Cardiac muscle cell (in vitro differentiated cells and primary cell): ENCODE data around the gene PPP1R12A. TPM values are rescaled to one million over a fixed set of nuclear protein-coding genes. Genes with fewer than 3 reads are reported as not detected.
A peak's percentile ranks its signal among the peaks of the same experiment; 100 is the strongest.
"Not testable (repeated sequence)": the region's sequence is repeated elsewhere in the genome, so short reads cannot be mapped to it uniquely, and the experiment has no call there.

Source experiments
- DNase-seq, 2 donors: peaks; one replicate each; pipeline versions ENCODE4 v3.0.0 to v3.0.0-alpha.2; 2010 to 2017; ENCODE audit warnings: low read depth in 1 of 2, low spot score in 1 of 2
- H3K27ac ChIP-seq: fragments of 200-600 bp; sonication (generic); 2 replicates; pipeline ENCODE4 v1.5.1; 2016
- H3K27me3 ChIP-seq: fragments of 200-600 bp; sonication (generic); 2 replicates; pipeline ENCODE4 v1.6.0; 2016; ENCODE audit warnings: control low read depth
- H3K36me3 ChIP-seq: fragments of 200-600 bp; sonication (generic); 2 replicates; pipeline ENCODE4 v1.5.1; 2016; ENCODE audit warnings: control low read depth
- H3K4me1 ChIP-seq: fragments of 200-600 bp; sonication (generic); 2 replicates; pipeline ENCODE4 v1.8.1; 2017; ENCODE audit warnings: low read depth, mild to moderate bottlenecking, mixed run types
- H3K4me3 ChIP-seq: fragments of 200-600 bp; sonication (generic); 2 replicates; pipeline ENCODE4 v1.5.1; 2016; ENCODE audit warnings: mild to moderate bottlenecking
- H3K9me3 ChIP-seq: fragments of 200-600 bp; sonication (generic); 2 replicates; pipeline ENCODE4 v1.5.1; 2017; ENCODE audit warnings: low read depth, mild to moderate bottlenecking, control low read depth
- CTCF ChIP-seq: IDR thresholded peaks from 2 replicates; pipeline ENCODE4 v1.5.1; 2012; ENCODE audit warnings: low read depth, mild to moderate bottlenecking, low read length
- polyA plus RNA-seq: library from polyadenylated mRNA; unstranded; fragments of >200 nt; fragmentation: Nextera tagmentation; extraction: Ambion mirVana; gene quantifications from 2 replicates; pipeline ENCODE4 v1.2.1, GENCODE V29; 2016
- total RNA-seq: library from RNA; depleted of rRNA; stranded (reverse); fragments of >200 nt; gene quantifications from 2 replicates; pipeline ENCODE4 v1.2.3, GENCODE V29; 2016

Gene PPP1R12A
- total RNA-seq (117 and 208 TPM in 2 replicates), polyA plus RNA-seq (194 and 233 TPM in 2 replicates)

GRCh38 chr12:79935021-79935623 is at the start of gene PPP1R12A:
Gene PPP1R12A, minus strand, starts transcription at chr12:79935097. Its CDS starts 166 bp downstream, at chr12:79934931.
- H3K36me3 ChIP-seq = no peaks in the 10 kb centered on the region
- peak; percentile 10 for TF ChIP-seq CTCF
- no peaks in the 10 kb centered on the region for H3K27me3 ChIP-seq
- DNase-seq = peak; percentile 99
- no peaks in the 10 kb centered on the region for H3K9me3 ChIP-seq
- H3K4me1 ChIP-seq = peaks cover 9% of the 10 kb centered on the region
- peak within 1 kb of the TSS; percentile 72 for H3K4me3 ChIP-seq
- H3K27ac ChIP-seq = peak within 1 kb of the TSS; percentile 99

DNA sequence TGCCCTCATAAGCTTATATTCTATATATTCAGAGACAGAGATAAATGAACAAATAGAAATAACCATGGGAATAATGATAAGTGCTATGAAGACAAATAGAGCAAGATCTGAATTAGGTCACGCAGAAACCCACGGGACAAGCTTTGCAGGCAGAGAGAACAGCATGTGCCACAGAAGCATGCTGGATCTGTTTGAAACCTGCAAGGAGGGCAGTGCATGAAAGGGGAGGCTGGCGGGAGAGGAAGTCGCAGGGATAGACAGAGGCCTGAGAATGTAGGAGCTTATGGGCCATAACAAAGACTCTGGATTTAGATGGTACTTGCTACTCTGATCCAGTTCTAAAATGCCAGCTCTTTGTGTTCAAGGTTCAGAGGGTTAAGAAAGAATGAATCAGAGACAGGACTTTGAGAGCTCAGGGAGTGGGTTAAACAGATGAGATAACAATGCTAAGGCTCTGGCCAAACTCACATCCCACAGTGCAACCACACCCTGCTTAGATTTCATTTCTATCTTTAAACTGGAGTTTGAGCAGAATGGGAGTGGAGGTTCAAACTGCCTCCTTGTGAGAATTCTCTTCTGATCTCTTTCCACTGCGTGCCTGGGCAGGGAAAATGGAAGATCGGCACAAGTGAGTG is 49.2 kb upstream of the PPP1R12A start:
- Histone ChIP-seq H3K27me3 (no peaks in the 10 kb centered on the region), H3K27ac (no peak overlapping the region), H3K9me3 (no peaks in the 10 kb centered on the region), H3K4me1 (no peaks in the 10 kb centered on the region), H3K36me3 (no peaks in the 10 kb centered on the region), H3K4me3 (no peak overlapping the region)
- DNase-seq = peak in 1 of 2 donors; percentile 33
- no peak for TF ChIP-seq CTCF

- Histone ChIP-seq H3K27ac (no peak overlapping the region), H3K4me1 (no peaks in the 10 kb centered on the region), H3K9me3 (no peaks in the 10 kb centered on the region), H3K27me3 (no peaks in the 10 kb centered on the region), H3K36me3 (no peaks in the 10 kb centered on the region), H3K4me3 (no peak overlapping the region)
- peak in 1 of 2 donors; percentile 61 for DNase-seq
- no peak for TF ChIP-seq CTCF
Observed at GRCh38 chr12:79983492-79983891, 48.6 kb upstream of the PPP1R12A start.

DNA sequence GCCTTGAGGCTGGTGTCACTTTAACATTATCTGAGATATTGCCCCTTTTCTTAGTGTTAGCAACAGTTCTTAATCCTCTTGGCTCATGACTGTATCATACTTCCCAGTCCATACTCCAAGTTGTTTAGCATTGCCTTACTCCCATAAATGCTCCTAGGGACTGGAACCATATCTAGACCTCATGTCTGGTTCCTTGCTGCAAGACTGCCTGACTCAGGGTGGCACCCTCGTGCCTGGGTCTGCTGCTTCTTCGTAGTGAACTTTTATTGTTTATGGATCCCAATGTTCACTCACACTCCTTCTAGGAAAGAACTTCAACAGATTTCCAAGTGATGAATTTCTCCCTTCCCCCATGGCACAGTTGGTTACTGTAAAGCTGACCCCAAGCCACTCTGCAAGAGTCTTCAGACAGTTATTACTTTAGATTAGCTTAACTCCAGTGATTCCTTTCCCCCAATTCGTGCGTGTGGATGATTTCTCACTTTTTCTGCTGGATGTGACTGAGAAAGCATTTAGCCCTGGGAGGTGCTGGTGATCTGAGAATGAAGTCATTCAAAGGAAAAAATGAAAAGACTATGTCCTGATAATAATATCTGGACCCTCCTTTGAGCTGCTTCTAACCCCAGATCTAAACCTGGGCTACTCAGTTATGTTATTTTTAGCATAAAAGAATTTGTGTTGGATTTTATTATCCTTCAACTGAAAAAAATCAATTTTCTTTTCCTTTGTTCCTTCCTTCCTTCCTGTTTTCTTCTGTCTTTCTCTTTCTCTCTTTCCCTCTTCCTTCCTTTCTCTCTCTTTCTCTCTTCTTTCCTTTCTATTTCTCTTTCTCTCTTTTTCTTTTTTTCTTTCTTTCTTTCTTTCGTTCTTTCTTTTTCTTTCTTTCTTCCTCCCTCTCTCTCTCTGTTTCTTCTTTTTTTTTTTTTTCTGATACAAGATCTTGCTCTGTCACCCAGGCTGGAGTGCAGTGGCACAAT is 47.5 kb upstream of the PPP1R12A start:
- Histone ChIP-seq H3K9me3 (no peaks in the 10 kb centered on the region), H3K4me1 (no peaks in the 10 kb centered on the region), H3K27ac (no peak overlapping the region), H3K4me3 (no peak overlapping the region), H3K36me3 (no peaks in the 10 kb centered on the region), H3K27me3 (no peaks in the 10 kb centered on the region)
- DNase-seq = no peak
- TF ChIP-seq CTCF = no peak

GRCh38 chr12:79978692-79979091 is 43.8 kb upstream of the PPP1R12A start:
- H3K9me3 ChIP-seq = no peaks in the 10 kb centered on the region
- no peak for DNase-seq
- H3K4me3 ChIP-seq = no peak overlapping the region
- H3K27ac ChIP-seq = no peak overlapping the region
- no peaks in the 10 kb centered on the region for H3K4me1 ChIP-seq
- H3K36me3 ChIP-seq = no peaks in the 10 kb centered on the region
- H3K27me3 ChIP-seq = no peaks in the 10 kb centered on the region
- no peak for TF ChIP-seq CTCF

DNA sequence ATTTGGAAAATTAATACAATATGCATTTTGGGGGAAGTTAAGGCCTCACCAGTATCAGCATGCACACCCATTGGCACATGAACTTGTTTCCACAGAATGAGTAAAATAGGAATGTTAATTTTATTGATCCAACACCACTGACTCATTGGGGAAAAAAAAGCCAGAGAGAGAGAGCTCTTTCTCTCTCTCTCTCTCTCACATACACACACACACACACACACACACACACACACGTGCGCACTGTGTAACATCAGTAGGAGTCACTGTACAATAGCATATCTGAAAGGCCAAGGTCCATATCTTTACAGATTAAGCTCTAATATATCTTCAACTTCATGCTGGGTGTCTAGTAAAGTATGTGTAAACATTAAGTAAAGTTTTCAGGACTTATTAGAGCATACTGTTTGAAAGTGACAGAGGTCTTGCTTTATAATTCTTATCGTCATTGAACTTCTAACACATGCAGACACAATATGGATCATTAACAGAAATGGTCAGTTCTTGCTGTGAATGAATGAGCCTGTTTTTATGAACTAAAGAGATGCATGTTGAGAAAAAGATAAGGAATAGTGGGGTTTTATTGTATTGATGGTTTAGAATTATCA is 43.1 kb upstream of the PPP1R12A start:
- not testable (repeated sequence) for H3K27me3 ChIP-seq, H3K9me3 ChIP-seq, H3K36me3 ChIP-seq, H3K27ac ChIP-seq, H3K4me1 ChIP-seq, H3K4me3 ChIP-seq, DNase-seq
